GM12878 (cell line): Measurements from ENCODE around the gene KIF24. TPM values are rescaled to one million over a fixed set of nuclear protein-coding genes. Genes with fewer than 3 reads are reported as not detected.

Source experiments
- ATAC-seq: fragments of 200-7000 bp; cut with Tn5 transposase; 3 replicates; pipeline ENCODE4 v1.9.1; 2020; ENCODE audit warnings: mild to moderate bottlenecking, moderate library complexity
- BruUV-seq: library from RNA; stranded (reverse); fragments of 400-500 nt; replicated peaks from 2 replicates; lab custom pipeline; 2021; lab: Mats Ljungman, UMichigan
- CTCF ChIA-PET: fragments of 300-600 bp; sonication (Branson Sonifier 250); formaldehyde crosslinking; extraction: SDS; loops from one replicate; lab custom pipeline; 2021; ENCODE audit warnings: inconsistent platforms; lab: Yijun Ruan, JAX
- POLR2A ChIA-PET: fragments of 350-600 bp; formaldehyde crosslinking; extraction: SDS; loops from one replicate; lab custom pipeline; 2021; ENCODE audit warnings: inconsistent platforms; lab: Charles Lee
- RAD21 ChIA-PET: fragments of 300-600 bp; sonication (Branson Sonifier 250); formaldehyde crosslinking; loops from one replicate; lab custom pipeline; 2023; ENCODE audit warnings: antibody characterized with exemption; ENCODE audit not compliant: unreplicated experiment; lab: Charles Lee
- SMC1A ChIA-PET: fragments of 300-600 bp; sonication (Branson Sonifier 250); formaldehyde crosslinking; loops from one replicate; lab custom pipeline; 2023; ENCODE audit not compliant: unreplicated experiment, uncharacterized antibody; lab: Charles Lee
- DNase-seq: peaks from one replicate; pipeline ENCODE4 v3.0.0-alpha.2; 2011; ENCODE audit warnings: low read depth, low spot score
- FAIRE-seq: peaks from 3 replicates; lab custom pipeline; 2011; peaks lifted over from hg19 to GRCh38; lab: Jason Lieb, UNC
- H2AFZ ChIP-seq: 2 replicates; pipeline ENCODE4 v1.6.0; 2011; ENCODE audit warnings: low read depth, low read length, control low read depth; ENCODE audit not compliant: control insufficient read depth
- H3K27ac ChIP-seq: 2 replicates; pipeline ENCODE4 v1.5.1; 2011; ENCODE audit warnings: control low read depth; ENCODE audit not compliant: control insufficient read depth, insufficient read depth
- H3K27me3 ChIP-seq, 2 experiments: replicated peaks in 1 of 2; 2 replicates each; pipeline versions ENCODE4 v1.6.0 to v1.6.1; 2011; ENCODE audit warnings: low read length in 1 of 2; ENCODE audit not compliant: control insufficient read depth in 2 of 2, insufficient read depth in 2 of 2
- H3K36me3 ChIP-seq, 2 experiments: 2 replicates each; pipeline ENCODE4 v1.5.1; 2011; ENCODE audit warnings: low read length in 1 of 2; ENCODE audit not compliant: control insufficient read depth in 2 of 2, insufficient read depth in 2 of 2
- H3K4me1 ChIP-seq: 2 replicates; pipeline ENCODE4 v1.6.1; 2011; ENCODE audit warnings: mild to moderate bottlenecking, low read length, moderate library complexity, mixed read lengths; ENCODE audit not compliant: control insufficient read depth, insufficient read depth
- H3K4me2 ChIP-seq: 2 replicates; pipeline ENCODE4 v1.6.0; 2011; ENCODE audit warnings: control low read depth; ENCODE audit not compliant: control insufficient read depth, insufficient read depth
- H3K4me3 ChIP-seq: fragments of 200-600 bp; sonication (generic); 2 replicates; pipeline ENCODE4 v1.5.1; 2016
- H3K79me2 ChIP-seq: 2 replicates; pipeline ENCODE4 v1.6.0; 2011; ENCODE audit warnings: low read length; ENCODE audit not compliant: control insufficient read depth, insufficient read depth
- H3K9ac ChIP-seq: 2 replicates; pipeline ENCODE4 v1.8.0; 2011; ENCODE audit warnings: low read length, control low read depth, mixed read lengths; ENCODE audit not compliant: control insufficient read depth, insufficient read depth
- H3K9me3 ChIP-seq: replicated peaks from 3 replicates; pipeline ENCODE4 v1.5.1; 2011; ENCODE audit warnings: mild to moderate bottlenecking, low read length; ENCODE audit not compliant: control insufficient read depth, insufficient read depth
- H4K20me1 ChIP-seq: 2 replicates; pipeline ENCODE4 v1.6.0; 2011; ENCODE audit not compliant: control insufficient read depth, insufficient read depth
- CEBPB ChIP-seq, 2 experiments: fragments of 150-350 bp in 1 of 2; IDR thresholded peaks; 2 replicates each; pipeline ENCODE4 v1.6.1; 2012 to 2014; ENCODE audit warnings: low read depth in 2 of 2, low read length in 2 of 2, borderline replicate concordance in 1 of 2, inconsistent platforms in 1 of 2
- CTCF ChIP-seq, 3 experiments: IDR thresholded peaks in 2 of 3; conservative IDR thresholded peaks in 1 of 3; 2 replicates each; pipeline ENCODE4 v1.5.1; 2011; ENCODE audit warnings: low read depth in 3 of 3, low read length in 3 of 3, mild to moderate bottlenecking in 3 of 3, control low read depth in 2 of 3, moderate library complexity in 2 of 3, inconsistent platforms in 1 of 3, mixed read lengths in 1 of 3; ENCODE audit not compliant: control insufficient read depth in 2 of 3, insufficient read depth in 1 of 3; ENCODE audit errors: extremely low read depth in 1 of 3
- DPF2 ChIP-seq: fragments of 450-650 bp; IDR thresholded peaks from 2 replicates; pipeline ENCODE4 v1.6.1; 2017; ENCODE audit warnings: mild to moderate bottlenecking
- EGR1 ChIP-seq, 2 experiments: IDR thresholded peaks; 1 replicate in 1 of 2; 2 replicates in 1 of 2; pipeline ENCODE4 v1.6.1; 2011 to 2012; ENCODE audit warnings: low read depth in 2 of 2, low read length in 2 of 2, borderline replicate concordance in 1 of 2, mild to moderate bottlenecking in 1 of 2, moderate library complexity in 1 of 2
- HDGF ChIP-seq: fragments of 450-650 bp; IDR thresholded peaks from 2 replicates; pipeline ENCODE4 v1.6.1; 2016; ENCODE audit warnings: antibody characterized with exemption
- JUND ChIP-seq: IDR thresholded peaks from 2 replicates; pipeline ENCODE4 v1.6.1; 2012; ENCODE audit warnings: low read depth, mild to moderate bottlenecking, low read length, improper control_type of control experiment, moderate library complexity
- MYB ChIP-seq: fragments of 150-350 bp; IDR thresholded peaks from 2 replicates; pipeline ENCODE4 v1.6.1; 2014; ENCODE audit warnings: mild to moderate bottlenecking, low read depth, low read length, borderline replicate concordance
- NRF1 ChIP-seq: conservative IDR thresholded peaks from 2 replicates; pipeline ENCODE4 v1.6.1; 2011; ENCODE audit warnings: mild to moderate bottlenecking, low read depth, low read length, improper control_type of control experiment
- PML ChIP-seq: IDR thresholded peaks from 2 replicates; pipeline ENCODE4 v1.6.1; 2012; ENCODE audit warnings: low read length, inconsistent platforms
- SMC3 ChIP-seq: IDR thresholded peaks from 2 replicates; pipeline ENCODE4 v1.6.1; 2011; ENCODE audit warnings: low read length, improper control_type of control experiment, borderline replicate concordance
- SREBF2 ChIP-seq: IDR thresholded peaks from 2 replicates; pipeline ENCODE4 v1.6.1; 2012; ENCODE audit warnings: mild to moderate bottlenecking, low read length
- SUZ12 ChIP-seq: fragments of 200-600 bp; sonication (generic); IDR thresholded peaks from one replicate; pipeline ENCODE4 v1.6.1; 2018; ENCODE audit warnings: antibody characterized with exemption, mild to moderate bottlenecking; ENCODE audit not compliant: unreplicated experiment
- TCF7 ChIP-seq: IDR thresholded peaks from 2 replicates; pipeline ENCODE4 v1.6.1; 2014; ENCODE audit warnings: antibody characterized with exemption, borderline replicate concordance
- YY1 ChIP-seq: IDR thresholded peaks from 2 replicates; pipeline ENCODE4 v1.6.1; 2011; ENCODE audit warnings: low read depth, mild to moderate bottlenecking, low read length
- ZNF207 ChIP-seq: fragments of 450-650 bp; IDR thresholded peaks from 2 replicates; pipeline ENCODE4 v1.6.1; 2014; ENCODE audit warnings: antibody characterized with exemption, mild to moderate bottlenecking, borderline replicate concordance
- ZNF217 ChIP-seq: fragments of 450-650 bp; IDR thresholded peaks from 2 replicates; pipeline ENCODE4 v1.6.1; 2017; ENCODE audit warnings: antibody characterized with exemption, mild to moderate bottlenecking
- WGBS: methylation state at CpG from one replicate; pipeline ENCODE4 v1.1.6; 2016; ENCODE audit warnings: low lambda C conversion rate; ENCODE audit not compliant: insufficient replicate concordance, insufficient coverage; ENCODE audit errors: missing lambda C conversion rate; 5-methylcytosine and 5-hydroxymethylcytosine counted together
- in situ Hi-C: fragments of 300-500 bp; cut with MboI; formaldehyde crosslinking; loops from 9 replicates; pipeline ENCODE4 v1.14.3; 2018; ENCODE audit warnings: mixed read lengths
- intact Hi-C: fragments of 100-400 bp; cut with micrococcal nuclease; formaldehyde crosslinking; loops from one replicate; pipeline ENCODE4 v1.14.2; 2022; ENCODE audit not compliant: unreplicated experiment
- polyA plus RNA-seq, 11 experiments: library from polyadenylated mRNA; depleted of rRNA in 4 of 11; unstranded in 6 of 11; stranded (reverse) in 5 of 11; fragments of >200 nt; fragmentation: Nextera tagmentation in 4 of 11; fragmentation: Illumina TruSeq in 1 of 11; extraction: Ambion mirVana in 4 of 11; extraction: Trizol in 1 of 11; gene quantifications; 1 replicate in 1 of 11; 2 replicates in 10 of 11; pipeline versions ENCODE4 v1.2.1 to v1.2.3, GENCODE V29; 2011 to 2016; ENCODE audit warnings: inconsistent platforms in 2 of 11, missing spikeins in 2 of 11, low read depth in 1 of 11
- total RNA-seq, 4 experiments: library from RNA; depleted of rRNA in 3 of 4; stranded (reverse); fragments of >200 nt in 3 of 4; fragmentation: Illumina TruSeq in 1 of 4; extraction: Trizol in 1 of 4; gene quantifications; 2 replicates each; pipeline versions ENCODE4 v1.2.1 to v1.2.3, GENCODE V29; 2013 to 2021

KIF24 gene
- total and polyA plus RNA-seq, 10 of the 15 experiments (the other 5 are each of a cell fraction or from before 2014, with no cell fraction given): 0.58 to 6.7 (median 5.3) TPM

DNA sequence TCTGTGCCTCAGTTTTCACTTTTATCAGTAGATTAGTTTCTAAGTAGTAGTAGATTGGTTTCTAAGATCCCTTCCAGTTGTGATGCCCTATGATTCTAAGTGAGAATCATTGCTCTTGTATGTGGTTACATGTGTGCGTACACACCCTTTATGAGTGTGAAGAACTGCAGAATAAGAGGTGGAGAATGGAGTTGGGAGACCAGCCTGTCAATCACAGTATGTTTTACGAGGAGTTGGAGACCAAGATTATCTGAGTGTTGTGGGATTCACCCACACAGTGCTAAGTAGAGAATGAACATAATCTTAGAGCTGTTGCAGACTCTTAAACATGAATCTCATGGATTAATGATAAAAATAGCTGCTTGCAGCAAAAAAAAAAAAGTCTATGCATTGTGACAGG lies 37.6 kb downstream of the KIF24 start:
- in situ Hi-C loops: no loop called here
- Histone ChIP-seq H3K4me1 (no peaks in the 10 kb centered on the region), H4K20me1 (no peaks in the 10 kb centered on the region), H3K4me2 (no peak overlapping the region), H3K27me3 (no peaks in the 10 kb centered on the region), H3K79me2 (no peaks in the 10 kb centered on the region), H3K36me3 (no peaks in the 10 kb centered on the region), H3K9me3 (no peaks in the 10 kb centered on the region), H3K9ac (no peak overlapping the region), H3K4me3 (no peak overlapping the region), H2AFZ (no peak overlapping the region), H3K27ac (no peak overlapping the region)
- RAD21 ChIA-PET: no interaction called here
- ATAC-seq (no peak), DNase-seq (no peak), FAIRE-seq (no peak)
- 95% methylated on average over 2 of the region's 2 CpGs for whole genome bisulfite sequencing
- BruUV-seq: no TSS peak
- SMC1A ChIA-PET: interaction anchor here (1.4 kb wide), 1 partner anchor 36 kb away, joined by 3 read pairs; no protein-coding TSS in a partner anchor
- intact Hi-C loops: no loop called here
- TF ChIP-seq JUND (no peak), SUZ12 (no peak), PML (no peak), YY1 (no peak), ZNF217 (no peak), CEBPB (IDR thresholded peaks at IDR 0.05; ENCODE audit: borderline replicate concordance in 1 of 2, low read depth in 2 of 2, low read length in 2 of 2) (no peak)
- CTCF ChIA-PET: interaction anchor here (0.7 to 0.9 kb wide), 2 partner anchors 139 to 343 kb away, joined by 3 read pairs; no protein-coding TSS in a partner anchor
- POLR2A ChIA-PET: interaction anchor here (0.7 kb wide), 1 partner anchor 43 kb away, joined by 3 read pairs; no protein-coding TSS in a partner anchor

- FAIRE-seq: no peak
- Histone ChIP-seq H3K36me3 (no peaks in the 10 kb centered on the region), H3K27ac (no peak overlapping the region), H4K20me1 (no peaks in the 10 kb centered on the region), H3K9ac (no peak overlapping the region), H3K9me3 (no peaks in the 10 kb centered on the region), H3K79me2 (no peaks in the 10 kb centered on the region), H2AFZ (no peak overlapping the region), H3K4me2 (no peak overlapping the region), H3K27me3 (no peaks in the 10 kb centered on the region), H3K4me1 (no peaks in the 10 kb centered on the region), H3K4me3 (no peak overlapping the region)
- intact Hi-C loops: no loop called here
- BruUV-seq: no TSS peak
- no peak for DNase-seq
- RAD21 ChIA-PET: no interaction called here
- CTCF ChIA-PET: no interaction called here
- WGBS: 98% methylated on average over 2 of the region's 2 CpGs
- POLR2A ChIA-PET: no interaction called here
- ATAC-seq: no peak
- in situ Hi-C loops: no loop called here
- SMC1A ChIA-PET: interaction anchor here (1.4 kb wide), 1 partner anchor 37 kb away, joined by 3 read pairs; no protein-coding TSS in a partner anchor
- TF ChIP-seq EGR1 (IDR thresholded peaks at IDR 0.05; ENCODE audit: borderline replicate concordance in 1 of 2, low read depth in 2 of 2, low read length in 2 of 2) (no peak), DPF2 (no peak), ZNF207 (no peak), ZNF217 (no peak), HDGF (no peak), MYB (no peak), TCF7 (no peak), NRF1 (no peak), SREBF2 (no peak), CEBPB (IDR thresholded peaks at IDR 0.05; ENCODE audit: borderline replicate concordance in 1 of 2, low read depth in 2 of 2, low read length in 2 of 2) (no peak), CTCF (IDR thresholded peaks at IDR 0.05 in 2 of 3, conservative IDR thresholded peaks at IDR 0.05 in 1 of 3; ENCODE audit: control insufficient read depth in 2 of 3, extremely low read depth in 1 of 3, insufficient read depth in 1 of 3, low read depth in 3 of 3, low read length in 3 of 3) (no peak), SMC3 (no peak)
Observed at GRCh38 chr9:34291023-34291422, 38.0 kb downstream of the KIF24 start.
